Measurements from ENCODE around the gene CDK14. TPM values are rescaled to one million over a fixed set of nuclear protein-coding genes. Genes with fewer than 3 reads are reported as not detected.

The CDK14 gene
- total RNA-seq, 2 donors from 2014 or later = 8.7 to 13.4 TPM

GRCh38 chr7:90818341-90818740, 222.2 kb downstream of the CDK14 start:
- no peak for TF ChIP-seq CTCF (conservative IDR thresholded peaks at IDR 0.05)
- Histone ChIP-seq H3K27ac (ENCODE audit: low read depth, low read length) (no peak overlapping the region), H3K36me3 (ENCODE audit: control insufficient read depth, insufficient read depth, low read length) (no peaks in the 10 kb centered on the region), H3K27me3 (ENCODE audit: control insufficient read depth, insufficient read depth, low read length, poor library complexity, severe bottlenecking) (no peaks in the 10 kb centered on the region), H3K4me1 (ENCODE audit: control insufficient read depth, insufficient read depth, low read length) (no peaks in the 10 kb centered on the region), H3K4me3 (ENCODE audit: low read length) (no peak overlapping the region), H3K9ac (ENCODE audit: extremely low read depth, low read length, poor library complexity, severe bottlenecking) (no peak overlapping the region), H3K9me3 (ENCODE audit: control insufficient read depth, low read length) (no peaks in the 10 kb centered on the region)
- Mint-ChIP-seq H3K27me3 (ENCODE audit: insufficient read depth) (peaks cover 11% of the 10 kb centered on the region), H3K27ac (no peak overlapping the region), H3K9me3 (peaks cover 2% of the 10 kb centered on the region), H3K36me3 (ENCODE audit: low read depth) (peaks cover 3% of the 10 kb centered on the region), H3K4me1 (peaks cover 7% of the 10 kb centered on the region), H3K4me3 (no peak overlapping the region)
- 82% methylated on average over 1 of the region's 1 CpG; no CpG with 5 or more reads in 1 of the 2 experiments for WGBS, 2 experiments (ENCODE audit: insufficient coverage in 1 of 2, insufficient read length in 1 of 2)
- no peak for DNase-seq

- H3K4me1 ChIP-seq (ENCODE audit: control insufficient read depth, insufficient read depth, low read length) = no peaks in the 10 kb centered on the region
- WGBS, 2 experiments (ENCODE audit: insufficient coverage in 1 of 2, insufficient read length in 1 of 2) = 93 to 100% methylated on average over 2 to 3 of the region's 4 CpGs
- peaks cover 3% of the 10 kb centered on the region for H3K36me3 Mint-ChIP-seq (ENCODE audit: low read depth)
Measured at GRCh38 chr7:90821961-90822620, 226.0 kb downstream of the CDK14 start.

More at GRCh38 chr7:90821961-90822620, 226.0 kb downstream of the CDK14 start:
- Histone ChIP-seq H3K27me3 (ENCODE audit: control insufficient read depth, insufficient read depth, low read length, poor library complexity, severe bottlenecking) (no peaks in the 10 kb centered on the region), H3K9me3 (ENCODE audit: control insufficient read depth, low read length) (no peaks in the 10 kb centered on the region), H3K4me3 (ENCODE audit: low read length) (no peak overlapping the region), H3K9ac (ENCODE audit: extremely low read depth, low read length, poor library complexity, severe bottlenecking) (no peak overlapping the region), H3K36me3 (ENCODE audit: control insufficient read depth, insufficient read depth, low read length) (no peaks in the 10 kb centered on the region), H3K27ac (ENCODE audit: low read depth, low read length) (no peak overlapping the region)
- Mint-ChIP-seq H3K27ac (no peak overlapping the region), H3K4me1 (peaks cover 7% of the 10 kb centered on the region), H3K4me3 (no peak overlapping the region), H3K27me3 (ENCODE audit: insufficient read depth) (peaks cover 7% of the 10 kb centered on the region), H3K9me3 (no peaks in the 10 kb centered on the region)
- no peak for TF ChIP-seq CTCF (conservative IDR thresholded peaks at IDR 0.05)
- DNase-seq = no peak
